HS-27A (cell line): ENCODE data around the gene EEFSEC.

ENCODE experiments used
- DNase-seq: peaks from one replicate; pipeline ENCODE4 v3.0.0-alpha.2; 2012; ENCODE audit warnings: low read depth, missing footprints

EEFSEC gene

DNA sequence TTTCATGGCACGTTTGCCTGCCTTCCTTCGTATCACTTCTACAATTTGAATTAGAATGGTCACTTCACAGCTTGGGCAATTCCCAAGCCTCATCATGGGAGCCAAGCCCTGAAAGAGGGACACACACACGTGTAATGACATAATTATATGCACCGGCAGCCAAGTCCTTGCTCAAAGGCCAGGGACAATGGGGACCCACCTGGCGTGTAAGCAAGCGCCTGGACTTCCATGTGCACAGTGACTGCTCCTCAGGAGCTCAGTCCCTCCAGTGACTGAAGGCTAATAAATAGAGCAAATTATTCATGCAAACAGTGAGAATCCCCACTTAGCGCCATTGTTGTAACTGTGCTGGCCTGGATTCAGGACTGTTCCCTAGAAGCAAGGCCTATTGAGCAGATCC, 198.3 kb downstream of the EEFSEC start:
- no peak for DNase-seq

DNA sequence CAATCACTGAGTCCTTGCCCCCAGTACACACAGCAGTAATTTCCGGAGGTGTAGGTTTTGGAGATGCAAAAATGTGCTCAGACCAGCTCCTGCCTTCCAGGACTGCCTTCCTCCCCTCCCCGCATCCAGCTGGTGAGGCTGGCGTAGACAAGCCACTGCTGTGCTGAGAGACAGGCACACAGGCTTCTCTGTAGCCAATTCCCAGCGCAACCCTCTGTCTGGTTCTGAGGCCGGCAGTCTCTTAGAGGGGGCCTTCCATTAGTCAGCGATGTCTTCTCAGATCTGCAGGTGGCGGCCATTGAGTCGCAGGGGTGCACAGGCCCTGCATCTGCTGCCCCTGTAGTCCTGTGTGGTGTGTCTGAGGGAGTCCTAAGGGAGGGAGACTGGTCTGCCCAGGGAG, 199.0 kb downstream of the EEFSEC start:
- no peak for DNase-seq

DNA sequence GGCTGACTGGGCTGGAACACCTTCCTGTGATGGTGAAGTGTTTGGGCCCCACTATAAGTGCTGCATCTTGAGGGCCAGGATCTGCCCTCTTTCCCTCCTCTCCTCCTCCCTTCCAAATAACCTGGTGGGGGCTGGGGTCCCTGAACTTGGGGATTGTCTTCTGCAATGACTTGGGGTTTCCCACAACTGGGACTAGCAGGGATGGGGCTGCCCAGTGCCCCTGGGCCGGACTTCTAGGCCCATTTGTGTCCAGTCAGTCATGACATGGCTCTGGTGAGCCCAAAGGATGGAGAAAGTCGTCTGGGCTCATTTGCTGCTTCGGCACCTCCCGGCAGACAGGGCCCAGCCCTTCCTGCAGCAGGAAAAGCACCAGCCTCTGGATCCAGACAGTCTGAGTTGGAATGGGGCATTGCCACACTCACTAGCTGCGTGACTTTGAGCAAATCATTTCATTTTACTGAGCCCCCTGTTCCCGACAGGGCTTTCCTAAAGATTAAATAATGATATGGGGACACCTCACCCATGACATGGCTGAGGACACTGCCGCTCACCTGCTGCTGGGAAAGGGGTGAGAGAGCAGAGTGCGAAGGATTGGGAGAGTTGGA, 200.2 kb downstream of the EEFSEC start:
- DNase-seq, result no peak

DNA sequence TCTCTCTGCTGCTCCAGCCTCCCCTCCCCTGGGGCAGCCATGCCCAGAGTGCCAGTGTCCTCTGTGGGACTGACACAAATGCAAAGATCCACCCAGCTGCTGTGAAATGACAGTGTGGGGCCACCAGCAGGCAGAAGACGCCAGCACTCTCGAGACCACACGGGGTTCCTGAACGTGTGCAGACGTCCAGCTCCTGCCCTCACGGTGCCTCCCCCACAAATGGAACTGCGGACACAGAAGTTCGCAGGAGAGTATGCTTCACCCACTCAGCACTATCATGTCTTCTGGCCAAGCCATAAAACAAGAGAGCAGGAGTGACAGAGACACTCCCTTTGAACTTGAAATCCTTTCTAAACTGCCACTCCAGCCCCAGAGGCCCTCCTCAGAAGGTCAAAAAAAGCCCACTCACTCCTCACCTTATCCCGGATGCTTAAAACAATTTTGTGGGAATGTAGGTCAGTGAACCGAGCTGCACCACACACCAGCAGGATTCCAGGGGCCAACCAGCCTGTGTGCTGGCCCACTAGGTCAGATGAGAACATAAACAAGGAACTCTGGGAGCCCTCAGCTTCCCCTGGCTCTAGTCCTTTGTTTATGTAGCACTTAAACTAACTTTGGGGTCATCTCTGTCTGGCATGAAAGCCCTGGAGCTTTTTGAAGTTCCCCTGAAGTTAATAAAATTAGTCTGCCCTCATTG, 200.9 kb downstream of the EEFSEC start:
- DNase-seq, result no peak

- no peak for DNase-seq
Observed at GRCh38 chr3:128354788-128355542, 201.7 kb downstream of the EEFSEC start.

DNA sequence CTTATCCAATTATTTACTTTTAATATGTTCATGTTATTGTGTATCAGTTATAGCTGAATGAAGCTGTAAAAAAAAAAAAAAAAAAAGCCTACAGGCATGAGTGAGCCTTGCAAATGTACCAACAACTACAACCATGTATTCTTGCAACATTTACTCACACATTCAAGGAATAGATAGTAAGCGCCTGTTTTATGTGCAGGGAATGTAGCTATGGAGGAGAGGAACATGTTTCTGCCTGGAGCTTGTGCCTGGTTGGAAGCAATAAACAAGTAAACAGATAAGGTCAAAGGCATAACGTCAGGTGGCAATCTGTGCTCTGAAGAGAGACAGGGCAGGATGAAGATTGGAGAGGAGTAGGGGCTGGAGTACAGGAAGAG, 202.2 kb downstream of the EEFSEC start:
- no peak for DNase-seq

GRCh38 chr3:128356822-128357221, 203.5 kb downstream of the EEFSEC start:
- DNase-seq, result no peak

DNA sequence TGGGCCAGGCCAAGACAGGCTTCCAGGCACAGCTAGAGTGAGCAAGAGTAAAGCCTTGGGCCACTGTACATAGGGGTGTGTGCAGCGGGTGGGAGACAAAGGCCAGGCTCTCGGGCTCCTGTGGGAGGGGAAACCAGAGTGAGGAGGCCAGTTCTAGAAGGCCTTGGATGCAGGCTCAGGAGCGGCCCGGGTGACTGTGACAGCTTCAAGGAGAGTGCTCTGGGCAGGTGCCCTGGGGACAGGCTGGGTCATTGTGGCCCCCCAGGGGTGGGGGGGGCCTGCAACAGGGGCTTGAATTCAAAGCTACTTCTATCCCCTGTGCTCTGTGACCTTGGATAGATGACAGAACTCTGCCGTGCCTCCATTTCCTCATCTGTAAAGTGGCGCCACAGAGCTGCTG, 204.3 kb downstream of the EEFSEC start:
- no peak for DNase-seq

- no peak for DNase-seq
Observed at GRCh38 chr3:128358156-128358895, 205.0 kb downstream of the EEFSEC start.

- no peak for DNase-seq
Observed at GRCh38 chr3:128359060-128359664, 205.9 kb downstream of the EEFSEC start.

GRCh38 chr3:128359846-128360642, 206.8 kb downstream of the EEFSEC start:
- DNase-seq, result no peak

GRCh38 chr3:128360705-128361271, 207.5 kb downstream of the EEFSEC start:
- DNase-seq, result no peak

- no peak for DNase-seq
Observed at GRCh38 chr3:128362026-128362965, 209.0 kb downstream of the EEFSEC start.

DNA sequence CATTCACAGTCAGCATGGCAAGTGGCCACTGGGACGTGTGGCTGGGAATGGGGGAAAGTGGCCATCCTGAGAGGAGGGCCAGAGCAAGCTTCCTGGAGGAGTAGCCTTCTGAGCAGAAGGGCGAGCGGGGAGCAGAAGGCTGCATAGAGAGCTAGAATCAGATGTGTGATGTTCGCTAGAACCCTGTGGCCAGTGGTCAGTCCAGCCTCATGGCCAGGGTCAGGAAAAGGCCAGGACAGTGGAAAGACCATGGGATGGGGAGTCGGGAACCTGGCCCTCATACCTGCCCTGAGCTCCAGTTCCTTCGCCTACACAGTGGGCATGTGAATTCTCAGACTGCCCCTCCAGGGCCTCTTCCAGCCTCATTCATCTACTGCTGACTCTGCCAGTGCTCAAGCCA, 211.0 kb downstream of the EEFSEC start:
- DNase-seq, result no peak

GRCh38 chr3:128364808-128365360, 211.6 kb downstream of the EEFSEC start:
- DNase-seq, result no peak

DNA sequence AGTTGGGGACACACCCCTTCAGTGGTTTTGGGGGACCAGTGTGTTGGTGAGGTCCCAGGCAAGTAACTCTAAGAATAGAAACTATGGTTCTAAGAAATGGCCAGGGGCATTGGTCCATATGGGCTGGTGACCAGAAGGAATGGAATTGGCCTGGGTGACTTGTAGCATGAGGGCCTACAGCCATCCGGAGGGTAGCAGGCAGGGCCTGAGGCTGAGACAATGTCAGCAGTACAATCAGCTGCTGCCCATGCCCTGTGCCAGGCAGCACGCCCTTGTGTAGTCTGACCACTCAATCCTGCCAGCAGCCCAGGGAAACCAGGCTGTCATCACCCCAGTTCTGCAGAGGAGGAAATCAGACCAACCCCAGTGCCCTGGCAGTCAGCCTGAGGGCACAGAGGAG, 212.9 kb downstream of the EEFSEC start:
- DNase-seq, result no peak

GRCh38 chr3:128366652-128367051, 213.4 kb downstream of the EEFSEC start:
- DNase-seq, result no peak

DNA sequence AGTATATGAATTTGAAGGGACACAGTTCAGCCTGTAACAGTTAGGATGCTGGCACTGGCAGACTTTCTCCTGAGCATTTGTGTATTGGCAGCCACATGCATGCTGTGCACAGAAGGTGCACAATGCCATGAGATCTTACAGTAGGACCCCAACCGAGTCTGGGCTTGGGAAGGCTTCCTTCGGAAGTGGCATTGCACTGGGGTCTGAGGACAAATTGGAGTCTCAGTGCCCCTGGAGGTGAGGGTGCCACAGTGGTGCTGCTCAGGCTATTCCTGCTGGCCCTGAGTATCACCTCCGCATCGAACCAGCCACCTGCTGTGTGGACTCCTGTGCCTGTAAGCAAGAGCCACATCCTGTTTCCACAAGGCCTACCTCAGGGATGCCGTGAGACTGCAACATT, 213.9 kb downstream of the EEFSEC start:
- DNase-seq, result no peak

GRCh38 chr3:128367761-128368160, 214.5 kb downstream of the EEFSEC start:
- no peak for DNase-seq

- DNase-seq, result no peak
Observed at GRCh38 chr3:128368626-128369025, 215.3 kb downstream of the EEFSEC start.
